Measurements from ENCODE around the gene USP3. TPM values are rescaled to one million over a fixed set of nuclear protein-coding genes. Genes with fewer than 3 reads are reported as not detected.

USP3 gene
- total RNA-seq, 4 donors from 2014 or later = 40.1 to 46.5 (median 41.3) TPM

DNA sequence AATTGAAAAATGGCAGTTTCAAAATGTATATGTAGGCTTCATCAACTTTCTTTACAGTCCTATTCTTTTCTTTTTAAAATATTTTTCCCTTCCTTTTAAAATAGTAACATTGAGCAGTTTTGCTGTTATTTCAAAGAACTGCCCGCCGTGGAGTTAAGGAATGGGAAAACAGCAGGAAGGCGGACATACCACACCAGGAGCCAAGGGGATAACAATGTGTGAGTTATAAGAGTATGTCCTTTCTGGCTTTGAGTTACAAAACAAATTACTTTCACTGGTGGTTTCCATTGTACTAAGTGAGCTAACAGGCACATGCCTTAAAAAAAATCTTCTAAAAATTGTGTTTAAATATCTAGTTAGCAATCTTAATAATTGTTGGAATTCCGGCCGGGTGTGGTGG, 55.4 kb downstream of the USP3 start:
- intact Hi-C loops (cut with DNase I) = no loop called here
- 98% methylated on average over 5 of the region's 5 CpGs for WGBS
- peaks cover 5 to 74% (median 48%) of the 10 kb centered on the region in 4 donors for H3K36me3 ChIP-seq

DNA sequence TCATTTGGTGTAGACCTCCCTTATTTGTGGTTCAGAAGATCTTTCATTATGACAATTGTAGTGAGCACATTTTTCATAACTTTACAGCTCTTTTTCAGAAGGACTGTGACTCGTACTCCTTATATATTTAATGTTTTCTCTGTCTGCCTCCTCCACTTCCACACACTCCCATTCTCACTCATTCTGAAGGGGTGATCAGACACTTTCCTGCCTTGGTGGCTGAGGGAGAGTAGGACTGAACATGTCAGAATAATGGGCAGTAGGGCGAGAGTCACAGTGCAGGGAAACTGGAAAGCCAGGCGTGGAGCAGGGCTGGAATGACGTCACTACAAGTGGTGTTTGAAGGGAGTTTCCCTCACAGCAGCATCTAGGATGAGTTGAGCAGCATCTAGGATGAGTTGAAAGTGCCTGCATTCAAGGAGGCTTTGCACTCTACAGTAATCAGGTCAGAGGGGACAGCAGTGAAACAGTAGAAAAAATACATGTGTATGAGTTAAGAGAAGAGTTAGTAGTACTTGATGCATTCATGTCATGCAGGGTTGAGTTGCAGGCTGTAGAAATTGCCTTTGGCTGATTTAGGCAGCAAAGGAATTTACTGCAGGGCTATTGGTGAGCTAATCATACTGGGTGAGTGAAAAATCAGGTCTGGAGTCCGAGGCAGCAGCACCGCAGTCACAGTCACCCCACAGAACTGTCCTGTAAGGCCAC, 56.5 kb downstream of the USP3 start:
- H3K36me3 ChIP-seq = peaks cover 5 to 78% (median 53%) of the 10 kb centered on the region in 4 donors
- no peak for TF ChIP-seq POLR2A (IDR thresholded peaks at IDR 0.05; ENCODE audit: low read depth)
- no peak for TF ChIP-seq POLR2AphosphoS5 (IDR thresholded peaks at IDR 0.05)
- no peak for TF ChIP-seq EP300 (IDR thresholded peaks at IDR 0.05)
- TF ChIP-seq, protein P1, sequence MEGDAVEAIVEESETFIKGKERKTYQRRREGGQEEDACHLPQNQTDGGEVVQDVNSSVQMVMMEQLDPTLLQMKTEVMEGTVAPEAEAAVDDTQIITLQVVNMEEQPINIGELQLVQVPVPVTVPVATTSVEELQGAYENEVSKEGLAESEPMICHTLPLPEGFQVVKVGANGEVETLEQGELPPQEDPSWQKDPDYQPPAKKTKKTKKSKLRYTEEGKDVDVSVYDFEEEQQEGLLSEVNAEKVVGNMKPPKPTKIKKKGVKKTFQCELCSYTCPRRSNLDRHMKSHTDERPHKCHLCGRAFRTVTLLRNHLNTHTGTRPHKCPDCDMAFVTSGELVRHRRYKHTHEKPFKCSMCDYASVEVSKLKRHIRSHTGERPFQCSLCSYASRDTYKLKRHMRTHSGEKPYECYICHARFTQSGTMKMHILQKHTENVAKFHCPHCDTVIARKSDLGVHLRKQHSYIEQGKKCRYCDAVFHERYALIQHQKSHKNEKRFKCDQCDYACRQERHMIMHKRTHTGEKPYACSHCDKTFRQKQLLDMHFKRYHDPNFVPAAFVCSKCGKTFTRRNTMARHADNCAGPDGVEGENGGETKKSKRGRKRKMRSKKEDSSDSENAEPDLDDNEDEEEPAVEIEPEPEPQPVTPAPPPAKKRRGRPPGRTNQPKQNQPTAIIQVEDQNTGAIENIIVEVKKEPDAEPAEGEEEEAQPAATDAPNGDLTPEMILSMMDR (IDR thresholded peaks at IDR 0.05) = no peak
- WGBS = 85% methylated on average over 4 of the region's 6 CpGs
- H3K9me3 ChIP-seq = no peaks in the 10 kb centered on the region
- no peak overlapping the region for H3K27ac ChIP-seq (replicated peaks in 1 of 4)
- H3K27me3 ChIP-seq = no peaks in the 10 kb centered on the region
- H3K4me3 ChIP-seq = no peak overlapping the region
- DNase-seq (ENCODE audit: extremely low spot score) = no peak
- H3K4me1 ChIP-seq = peaks cover 0 to 25% (median 18%) of the 10 kb centered on the region in 4 donors
- intact Hi-C loops (cut with DNase I) = no loop called here

More for the DNA sequence above, 55.4 kb downstream of the USP3 start:
- Histone ChIP-seq H3K27ac (replicated peaks in 1 of 4) (no peak overlapping the region), H3K27me3 (no peaks in the 10 kb centered on the region), H3K9me3 (no peaks in the 10 kb centered on the region), H3K4me1 (peaks cover 0 to 26% (median 19%) of the 10 kb centered on the region in 4 donors), H3K4me3 (no peak overlapping the region)
- TF ChIP-seq, protein P1 (IDR thresholded peaks at IDR 0.05) = no peak
- TF ChIP-seq POLR2AphosphoS5 (IDR thresholded peaks at IDR 0.05) = no peak
- no peak for TF ChIP-seq POLR2A (IDR thresholded peaks at IDR 0.05; ENCODE audit: low read depth)
- TF ChIP-seq EP300 (IDR thresholded peaks at IDR 0.05) = no peak
- DNase-seq (ENCODE audit: extremely low spot score) = no peak

DNA sequence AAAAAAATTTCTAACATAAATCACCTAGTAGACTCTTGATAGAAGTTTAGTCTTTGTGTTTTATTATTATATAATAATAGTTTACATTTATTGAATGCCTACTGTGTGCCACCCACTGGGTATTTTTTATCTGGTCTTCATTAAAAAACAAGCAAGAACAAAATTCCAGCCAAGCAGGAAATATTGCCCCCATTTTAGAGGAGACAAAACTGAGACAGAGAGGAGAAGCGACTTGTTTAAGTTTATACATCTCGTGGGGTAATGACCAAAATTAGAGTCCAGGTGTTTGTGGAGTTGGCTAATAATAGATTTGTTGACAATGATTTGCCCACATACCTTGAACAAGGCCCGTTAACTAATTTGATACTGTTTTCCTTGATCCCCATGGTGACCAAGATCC, 59.7 kb downstream of the USP3 start:
- DNase-seq (ENCODE audit: extremely low spot score) = no peak
- TF ChIP-seq POLR2AphosphoS5 (IDR thresholded peaks at IDR 0.05) = no peak
- no peaks in the 10 kb centered on the region for H3K9me3 ChIP-seq
- 62% methylated on average over 3 of the region's 3 CpGs for WGBS
- H3K4me1 ChIP-seq = no peaks in the 10 kb centered on the region
- H3K27ac ChIP-seq (replicated peaks in 1 of 4) = no peak overlapping the region
- H3K27me3 ChIP-seq = no peaks in the 10 kb centered on the region
- intact Hi-C loops (cut with DNase I) = no loop called here
- H3K4me3 ChIP-seq = no peak overlapping the region
- peaks cover 14 to 75% (median 55%) of the 10 kb centered on the region in 4 donors for H3K36me3 ChIP-seq

DNA sequence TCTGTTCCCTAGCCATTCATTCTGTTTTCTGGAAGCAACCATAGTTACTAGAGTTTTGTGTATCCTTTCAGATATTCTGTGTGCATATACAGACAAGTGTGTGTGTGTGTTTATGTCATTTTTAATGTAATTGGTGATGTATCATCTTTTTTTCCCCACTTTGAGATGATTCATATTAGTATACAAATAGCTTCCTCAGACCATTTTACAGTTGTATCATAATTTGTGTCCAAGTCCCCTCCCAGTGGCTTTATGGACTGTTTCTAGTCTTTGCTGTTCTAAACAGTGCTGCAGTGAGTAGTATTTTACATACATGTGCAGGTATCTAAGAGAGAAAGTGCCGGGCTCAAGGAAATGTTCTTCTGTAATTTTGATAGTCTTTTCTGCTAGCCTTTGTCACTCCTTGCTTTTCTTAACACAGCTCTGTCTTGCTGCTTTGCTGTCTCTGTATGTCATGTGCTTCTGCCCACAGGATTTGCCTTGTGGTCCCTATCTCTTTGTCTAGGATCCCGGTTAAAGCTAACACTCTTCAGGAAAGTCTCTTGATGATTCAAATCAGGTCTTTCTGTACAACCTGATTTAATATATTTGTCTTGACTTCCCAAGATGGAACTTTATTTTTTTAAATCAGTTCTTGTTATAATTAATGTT, 61.3 kb downstream of the USP3 start:
- 90% methylated on average over 2 of the region's 2 CpGs for WGBS
- no peaks in the 10 kb centered on the region for H3K9me3 ChIP-seq
- H3K27me3 ChIP-seq = no peaks in the 10 kb centered on the region
- no peak for DNase-seq (ENCODE audit: extremely low spot score)
- no peak overlapping the region for H3K27ac ChIP-seq (replicated peaks in 1 of 4)
- intact Hi-C loops (cut with DNase I) = no loop called here
- H3K4me3 ChIP-seq = no peak overlapping the region
- H3K4me1 ChIP-seq = no peaks in the 10 kb centered on the region
- H3K36me3 ChIP-seq = peaks cover 19 to 76% (median 51%) of the 10 kb centered on the region in 4 donors
- TF ChIP-seq, protein P1 (IDR thresholded peaks at IDR 0.05) = no peak
- TF ChIP-seq POLR2AphosphoS5 (IDR thresholded peaks at IDR 0.05) = no peak
- no peak for TF ChIP-seq EP300 (IDR thresholded peaks at IDR 0.05)
- TF ChIP-seq POLR2A (IDR thresholded peaks at IDR 0.05; ENCODE audit: low read depth) = no peak

DNA sequence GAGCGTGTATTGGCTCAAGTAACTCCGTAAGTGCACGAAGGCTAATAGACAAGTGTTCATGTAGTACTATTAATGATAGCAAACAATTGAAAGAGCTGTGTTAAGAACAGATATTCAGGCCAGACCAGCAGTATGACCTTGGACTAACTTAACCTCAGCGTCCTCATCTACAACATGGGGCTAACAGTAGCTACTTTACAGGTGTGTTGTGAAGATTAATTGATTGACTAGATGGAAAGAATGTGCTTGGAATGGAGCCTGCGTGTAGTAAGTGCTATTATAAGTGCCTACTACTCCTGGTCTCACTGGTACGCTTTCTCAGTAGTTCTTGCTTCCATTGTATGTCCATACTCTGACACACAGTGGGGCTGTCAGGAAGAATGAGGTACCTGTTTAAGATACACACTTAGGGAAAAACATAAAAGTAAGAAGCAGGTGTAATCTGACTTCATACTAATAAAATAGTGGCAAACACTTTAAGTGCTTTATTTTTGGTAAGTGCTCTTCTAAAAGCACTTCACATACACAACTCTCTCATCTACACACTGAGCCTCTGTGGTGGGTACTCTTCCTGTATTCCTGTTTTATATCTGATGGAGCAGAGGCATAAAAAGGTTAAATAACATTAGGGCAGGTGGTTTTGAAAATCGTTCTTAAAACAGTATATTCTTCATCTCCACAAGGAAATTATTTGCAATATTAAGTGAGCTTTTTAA, 68.5 kb downstream of the USP3 start:
- Histone ChIP-seq H3K36me3 (peaks cover 8 to 79% (median 45%) of the 10 kb centered on the region in 4 donors), H3K9me3 (no peaks in the 10 kb centered on the region), H3K4me3 (no peak overlapping the region), H3K27ac (replicated peaks in 1 of 4) (no peak overlapping the region), H3K4me1 (no peaks in the 10 kb centered on the region), H3K27me3 (no peaks in the 10 kb centered on the region)
- DNase-seq (ENCODE audit: extremely low spot score) = no peak
- TF ChIP-seq EP300 (IDR thresholded peaks at IDR 0.05) (no peak), POLR2A (IDR thresholded peaks at IDR 0.05; ENCODE audit: low read depth) (no peak), POLR2AphosphoS5 (IDR thresholded peaks at IDR 0.05) (no peak)
- TF ChIP-seq, protein P1 (IDR thresholded peaks at IDR 0.05) = no peak
- WGBS = 81% methylated on average over 7 of the region's 7 CpGs
- intact Hi-C loops (cut with DNase I) = no loop called here

Data from esophagus muscularis mucosa (tissue), 4 donors.